HepG2 (cell line): ENCODE data around the gene AVPR2.

ENCODE experiments used
- CEBPB ChIP-seq: IDR thresholded peaks from 2 replicates; pipeline ENCODE4 v1.6.1; 2011; ENCODE audit warnings: low read depth, low read length, improper control_type of control experiment, borderline replicate concordance
- CHD2 ChIP-seq: IDR thresholded peaks from 2 replicates; pipeline ENCODE4 v1.6.1; 2011; ENCODE audit warnings: low read depth, low read length, improper control_type of control experiment
- CTCF ChIP-seq: sonication (generic); formaldehyde crosslinking; IDR thresholded peaks from 2 replicates; pipeline ENCODE4 v1.5.0; 2020; ENCODE audit warnings: mild to moderate bottlenecking, missing genetic modification reagents, moderate library complexity
- ISX ChIP-seq: sonication (generic); formaldehyde crosslinking; conservative IDR thresholded peaks from 2 replicates; pipeline ENCODE4 v1.5.0; 2020; ENCODE audit warnings: missing genetic modification reagents
- NFYB ChIP-seq: sonication (generic); formaldehyde crosslinking; IDR thresholded peaks from 2 replicates; pipeline ENCODE4 v1.4.0; 2020; ENCODE audit warnings: missing genetic modification reagents
- POLR2AphosphoS5 ChIP-seq: IDR thresholded peaks from 2 replicates; pipeline ENCODE4 v1.6.1; 2012; ENCODE audit warnings: low read depth, low read length

DNA sequence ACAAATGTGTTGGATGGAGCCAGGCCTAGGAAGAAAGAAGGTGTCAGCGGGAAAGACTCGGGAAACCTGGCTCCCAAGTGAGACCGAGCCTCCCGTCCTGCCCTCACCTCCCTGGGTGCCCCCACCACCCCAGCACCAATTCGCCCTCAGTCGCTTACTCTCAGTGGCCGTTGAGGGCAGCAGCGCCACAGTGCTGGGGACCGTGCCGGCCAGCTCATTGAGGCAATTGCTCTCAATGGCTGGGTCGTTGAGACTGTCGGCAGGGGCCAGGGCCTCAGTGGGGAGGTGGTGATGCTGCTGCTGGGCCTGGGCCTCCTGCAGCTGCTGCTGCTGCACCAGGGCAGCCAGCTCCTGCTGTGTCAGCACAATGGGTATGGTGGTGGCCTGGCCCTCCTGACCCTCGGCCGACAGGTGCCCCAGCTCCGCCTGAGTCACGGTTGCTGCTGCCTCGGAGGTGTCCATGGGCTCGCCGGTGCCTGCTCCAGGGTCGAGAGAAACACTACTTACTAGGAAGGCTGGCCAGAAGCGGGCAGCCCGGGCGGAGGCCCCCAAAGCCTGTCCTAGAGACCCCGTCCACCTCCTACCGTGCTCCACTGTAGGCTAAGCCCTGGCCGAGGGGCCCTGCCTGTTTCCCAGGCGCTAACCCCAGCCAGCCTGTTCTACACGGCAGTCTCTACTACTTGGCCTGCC, 47.4 kb downstream of the AVPR2 start:
- TF ChIP-seq CEBPB (no peak), CHD2 (no peak), ISX (CRISPR knock-in tag) (no peak), CTCF (CRISPR knock-in tag) (no peak), NFYB (CRISPR knock-in tag) (no peak), POLR2AphosphoS5 (no peak)
